ENCODE results near the gene IFI30.

IFI30 gene

DNA sequence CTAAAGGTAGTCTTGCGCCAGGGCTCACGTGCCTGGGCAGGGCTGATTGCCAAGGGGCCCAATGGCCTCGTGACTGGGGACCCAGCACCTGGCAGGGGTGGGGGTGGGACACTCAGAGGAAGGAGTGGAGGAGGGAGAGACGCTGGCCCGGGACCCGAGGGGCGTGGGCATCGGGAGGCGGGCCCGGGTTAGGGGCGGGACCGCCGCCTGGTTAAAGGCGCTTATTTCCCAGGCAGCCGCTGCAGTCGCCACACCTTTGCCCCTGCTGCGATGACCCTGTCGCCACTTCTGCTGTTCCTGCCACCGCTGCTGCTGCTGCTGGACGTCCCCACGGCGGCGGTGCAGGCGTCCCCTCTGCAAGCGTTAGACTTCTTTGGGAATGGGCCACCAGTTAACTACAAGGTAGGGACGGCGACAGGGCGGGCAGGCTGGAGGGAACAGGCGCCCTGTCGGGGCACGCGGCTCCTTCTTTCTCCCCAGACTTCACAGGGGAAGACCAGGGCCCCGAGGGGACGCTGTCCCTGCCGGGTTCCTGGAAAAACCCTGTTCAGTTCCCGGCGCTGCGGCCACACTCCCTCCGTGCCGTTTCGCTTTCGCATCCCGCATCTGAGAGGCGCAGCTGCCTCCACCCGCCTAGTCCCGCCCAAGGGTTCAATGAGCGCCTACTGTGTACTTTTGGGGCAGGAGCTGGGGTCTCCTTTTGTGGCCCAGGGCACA lies at the start of gene IFI30:
TSS of gene IFI30 (plus strand) at position 242 of the 717 bp plus-strand sequence. CDS start at position 271, 29 bp downstream.
- DNase-seq = peak in 14 of 56 donors; percentile 16 to 58 (median 32)

DNA sequence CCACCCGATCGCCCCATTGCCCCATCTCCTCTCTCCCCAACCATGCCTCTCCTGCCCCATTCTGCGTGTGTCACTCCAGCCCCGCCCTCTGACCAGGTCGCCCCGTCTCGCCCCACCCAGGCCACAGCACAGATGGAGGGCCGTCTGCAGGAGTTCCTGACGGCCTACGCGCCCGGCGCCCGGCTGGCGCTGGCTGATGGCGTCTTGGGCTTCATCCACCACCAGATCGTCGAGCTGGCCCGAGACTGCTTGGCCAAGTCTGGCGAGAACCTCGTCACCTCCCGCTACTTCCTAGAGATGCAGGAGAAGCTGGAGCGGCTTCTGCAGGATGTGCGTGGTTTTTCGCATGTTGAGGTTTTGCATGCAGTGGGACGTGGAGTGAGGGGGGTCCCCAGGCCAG lies 49.8 kb upstream of the IFI30 start:
- no peak for DNase-seq

DNA sequence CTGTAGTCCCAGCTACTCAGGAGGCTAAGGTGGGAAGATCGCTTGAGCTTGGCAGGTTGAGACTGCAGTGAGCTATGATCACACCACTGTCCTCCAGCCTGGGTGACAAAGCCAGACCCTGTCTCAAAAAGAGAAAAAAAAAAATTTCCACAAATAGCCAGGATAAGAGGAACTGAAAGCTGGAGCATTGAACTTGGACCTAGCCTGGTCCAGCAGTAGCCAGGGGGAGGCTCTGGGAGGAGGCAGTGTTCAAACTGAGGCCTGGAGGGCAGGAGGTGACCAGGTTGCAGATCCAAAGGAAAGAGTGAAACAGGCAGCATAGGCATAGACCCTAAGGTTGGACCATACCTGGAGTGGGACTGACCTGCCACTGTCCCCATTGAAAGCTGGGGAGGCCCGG lies 47.5 kb upstream of the IFI30 start:
- no peak for DNase-seq

DNA sequence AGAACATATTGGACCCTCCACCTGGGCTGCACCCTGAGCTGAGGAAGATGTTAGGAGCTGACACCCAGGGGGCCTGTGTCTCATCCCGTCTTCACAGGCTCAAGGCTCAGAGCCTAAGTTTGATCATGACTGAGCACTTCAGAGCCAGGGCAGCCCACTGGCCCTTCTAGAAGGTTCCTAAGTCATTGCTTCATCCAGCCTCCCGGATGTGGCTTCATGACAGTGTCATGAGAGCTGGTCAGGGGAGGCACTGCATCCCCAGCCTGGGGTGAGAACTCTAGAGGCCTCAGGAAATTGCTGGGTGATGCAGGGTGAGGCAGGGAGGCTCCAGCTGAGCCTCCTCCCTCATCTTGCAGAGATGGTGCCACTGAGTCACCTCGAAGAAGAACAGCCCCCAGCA lies 45.6 kb upstream of the IFI30 start:
- no peak for DNase-seq

DNA sequence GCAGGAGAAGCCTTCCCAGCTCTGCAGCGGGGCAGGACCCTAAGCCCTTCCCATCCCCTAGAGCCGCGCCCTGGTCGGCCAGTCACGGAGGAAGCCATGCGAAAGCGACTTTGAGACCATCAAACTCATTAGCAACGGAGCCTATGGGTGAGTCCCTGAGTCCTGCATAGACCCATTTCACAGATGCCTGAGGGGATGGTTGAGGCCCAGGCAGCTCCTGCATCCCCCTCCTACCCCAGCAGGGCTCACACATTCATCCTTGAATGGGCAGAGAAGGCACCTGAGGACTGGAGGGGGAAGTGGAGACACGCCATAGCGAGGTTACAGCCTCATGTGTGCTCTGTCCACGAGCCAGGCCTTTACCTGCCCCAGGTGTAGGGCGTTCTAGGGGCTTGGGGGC lies 44.8 kb upstream of the IFI30 start:
- no peak for DNase-seq

DNA sequence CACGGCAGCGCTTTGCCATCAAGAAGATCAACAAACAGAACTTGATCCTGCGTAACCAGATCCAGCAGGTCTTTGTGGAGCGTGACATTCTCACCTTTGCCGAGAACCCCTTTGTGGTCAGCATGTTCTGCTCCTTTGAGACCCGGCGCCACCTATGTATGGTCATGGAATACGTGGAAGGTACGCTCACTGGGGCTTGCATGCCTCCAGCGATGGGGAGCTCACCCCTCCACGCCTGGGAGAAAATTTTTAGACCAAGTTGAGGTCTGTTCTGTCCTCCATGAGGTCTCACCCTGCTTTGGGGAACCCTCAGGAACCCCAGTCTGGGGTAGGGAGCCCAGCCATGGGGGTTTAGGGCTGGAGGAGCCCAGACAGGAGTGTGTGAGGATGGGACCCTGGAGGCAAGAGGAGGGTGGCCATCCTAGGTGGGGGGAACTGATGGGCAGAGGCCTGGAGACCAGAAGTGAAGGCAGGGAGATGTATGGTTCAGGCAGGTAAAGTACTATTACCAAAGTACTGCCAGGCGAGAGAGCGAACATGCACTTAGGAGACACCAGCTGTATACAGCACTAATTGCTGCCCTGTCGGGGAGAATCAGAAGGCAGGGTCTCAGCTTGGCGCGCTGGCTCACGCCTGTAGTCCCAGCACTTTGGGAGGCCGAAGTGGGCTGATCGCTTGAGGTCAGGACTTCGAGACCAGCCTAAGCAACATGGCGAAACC lies 42.9 kb upstream of the IFI30 start:
- DNase-seq = no peak

DNA sequence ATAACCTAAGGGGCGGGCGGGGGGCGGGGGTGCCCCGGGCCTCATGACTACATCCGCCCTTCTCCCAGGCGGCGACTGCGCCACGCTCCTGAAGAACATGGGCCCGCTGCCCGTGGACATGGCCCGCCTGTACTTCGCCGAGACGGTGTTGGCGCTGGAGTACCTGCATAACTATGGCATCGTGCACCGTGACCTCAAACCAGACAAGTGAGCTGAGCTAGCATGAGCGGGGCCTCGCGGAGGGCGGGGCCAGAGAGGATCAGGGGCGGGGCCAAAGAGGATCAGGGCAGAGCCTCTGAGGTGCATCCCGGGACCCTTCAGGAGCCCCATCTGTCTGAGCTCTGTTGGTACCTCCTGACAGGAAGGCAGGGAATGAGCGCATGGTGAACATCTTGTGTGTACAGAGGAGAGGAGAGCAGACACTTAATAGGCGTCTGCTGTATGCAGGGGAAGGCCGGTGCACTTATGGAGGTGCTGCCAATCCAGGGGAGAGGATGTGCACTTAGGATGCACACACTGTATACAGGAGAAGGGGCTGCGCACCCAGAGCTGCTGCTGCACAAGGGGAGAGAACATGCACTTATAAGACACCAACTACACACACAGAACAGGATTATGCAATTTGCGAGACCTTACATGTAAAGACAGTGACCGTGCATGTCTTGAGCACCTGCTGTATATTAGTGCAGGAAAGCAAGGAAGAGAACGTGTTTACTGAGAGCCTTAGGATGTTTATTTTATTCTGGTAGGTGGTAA lies 41.6 kb upstream of the IFI30 start:
- no peak for DNase-seq

DNA sequence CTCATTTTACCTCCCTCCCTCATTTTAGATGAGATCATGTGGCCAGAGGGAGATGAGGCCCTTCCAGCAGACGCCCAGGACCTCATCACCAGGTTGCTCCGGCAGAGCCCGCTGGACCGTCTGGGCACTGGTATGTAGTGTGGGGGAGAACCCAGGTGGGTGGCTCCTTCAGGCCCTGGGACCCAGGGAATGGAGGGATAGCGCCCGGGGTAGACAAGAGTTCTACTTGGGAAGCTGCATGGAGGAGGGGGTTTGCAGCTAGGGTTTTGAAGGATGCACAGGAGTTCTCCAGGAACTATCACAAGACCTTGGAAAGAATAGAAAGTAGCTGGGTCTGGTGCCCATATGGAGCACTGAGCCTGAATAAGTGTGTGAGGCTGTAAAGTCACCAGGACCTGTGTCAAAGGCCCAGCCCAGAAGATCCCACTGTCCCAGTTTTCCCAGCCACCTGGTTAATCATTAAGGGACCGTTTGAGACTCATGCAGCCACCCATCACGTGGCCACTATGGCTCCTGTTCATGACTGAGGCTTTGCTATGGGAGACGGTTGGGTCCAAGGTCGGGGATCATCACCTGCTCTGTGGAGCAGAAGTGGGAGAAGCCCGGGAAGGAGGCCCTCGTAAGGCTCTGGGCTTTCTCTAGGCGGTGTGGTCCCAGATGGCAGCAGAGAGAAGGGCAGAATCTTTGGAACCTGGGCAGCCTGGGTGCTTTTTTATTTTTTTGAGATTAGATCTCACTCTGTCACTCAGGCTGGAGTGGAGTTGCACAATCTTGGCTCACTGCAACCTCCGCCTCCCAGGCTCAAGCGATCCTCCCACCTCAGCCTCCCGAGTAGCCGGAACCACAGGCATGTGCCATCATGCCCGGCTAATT lies 37.7 kb upstream of the IFI30 start:
- no peak for DNase-seq

DNA sequence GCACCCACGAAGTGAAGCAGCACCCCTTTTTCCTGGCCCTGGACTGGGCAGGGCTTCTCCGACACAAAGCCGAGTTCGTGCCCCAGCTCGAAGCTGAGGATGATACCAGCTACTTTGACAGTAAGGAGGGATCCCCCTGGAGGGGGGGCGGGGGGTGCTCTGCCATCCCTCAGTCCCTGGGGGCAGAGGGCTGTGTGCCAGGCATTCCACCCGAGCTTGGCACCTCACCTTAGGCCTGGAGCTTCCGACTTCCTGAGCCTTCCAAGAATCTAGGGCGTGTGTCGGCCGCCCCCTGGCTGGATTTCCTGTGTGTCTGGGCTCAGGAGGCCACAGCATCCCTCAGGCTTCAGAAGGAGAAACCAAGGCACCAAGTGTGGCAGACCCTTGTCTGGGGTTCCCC lies 36.4 kb upstream of the IFI30 start:
- DNase-seq = no peak

DNA sequence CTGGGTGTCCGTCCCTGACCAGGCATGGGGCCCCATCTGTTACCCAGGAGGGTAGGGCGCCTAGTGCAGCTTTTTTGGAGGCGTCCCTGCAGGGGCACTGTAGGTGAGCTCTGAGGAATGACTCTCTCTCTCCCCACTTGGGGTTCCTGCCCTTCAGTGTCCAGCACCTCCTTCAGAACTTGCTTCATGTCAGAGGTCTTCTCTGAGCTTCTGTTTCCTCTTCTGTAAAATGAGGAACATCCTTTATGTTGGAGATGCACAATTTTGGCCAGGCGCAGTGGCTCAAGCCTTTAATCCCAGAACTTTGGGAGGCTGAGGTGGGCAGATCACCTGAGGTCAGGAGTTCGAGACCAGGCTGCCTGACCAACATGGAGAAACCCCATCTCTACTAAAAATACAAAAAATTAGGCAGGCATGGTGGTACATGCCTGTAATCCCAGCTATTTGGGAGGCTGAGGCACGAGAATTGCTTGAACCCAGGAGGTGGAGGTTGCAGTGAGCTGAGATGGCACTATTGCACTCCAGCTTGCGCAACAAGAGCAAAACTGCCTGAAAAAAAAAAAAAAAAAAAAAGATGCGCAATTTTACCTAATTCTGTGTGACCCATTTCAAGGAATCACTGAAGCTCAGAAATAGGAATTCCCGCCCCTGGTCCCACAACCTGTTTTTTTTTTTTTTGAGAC lies 35.8 kb upstream of the IFI30 start:
- DNase-seq = no peak

DNA sequence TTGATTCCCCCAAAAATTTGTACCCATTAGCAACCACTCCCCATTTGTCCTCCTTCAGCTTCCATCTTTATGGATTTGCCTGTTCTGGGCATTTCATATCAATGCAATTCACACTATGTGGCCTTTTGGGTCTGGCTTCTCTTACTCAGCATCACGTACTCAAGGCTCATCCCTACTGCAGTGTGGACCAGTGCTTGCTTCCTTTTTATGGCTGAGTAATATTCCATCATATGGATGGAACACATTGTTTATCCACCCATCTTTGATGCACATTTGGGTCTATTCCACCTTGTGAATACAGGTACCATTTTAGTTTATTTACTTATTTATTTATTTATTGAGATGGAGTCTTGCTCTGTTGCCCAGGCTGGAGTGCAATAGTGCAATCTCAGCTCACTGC lies 33.1 kb upstream of the IFI30 start:
- no peak for DNase-seq

DNA sequence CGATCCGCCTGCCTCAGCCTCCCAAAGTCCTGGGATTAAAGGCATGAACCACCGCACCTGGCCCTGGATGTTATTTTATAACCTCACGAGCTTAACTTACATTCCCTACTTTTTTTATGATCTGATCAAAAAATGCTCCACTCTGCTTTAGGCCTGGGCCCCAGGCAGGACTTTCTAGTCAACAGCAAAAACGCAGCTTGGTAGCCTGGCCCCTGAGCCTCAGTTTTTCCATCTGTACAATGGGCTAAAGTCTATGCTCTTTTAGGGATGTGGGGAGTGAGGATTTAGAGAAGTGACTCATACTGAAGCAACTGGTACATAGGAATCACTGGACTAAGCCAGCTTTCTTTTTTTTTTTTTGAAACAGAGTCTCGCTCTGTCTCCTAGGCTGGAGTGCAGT lies 32.6 kb upstream of the IFI30 start:
- DNase-seq = no peak

DNA sequence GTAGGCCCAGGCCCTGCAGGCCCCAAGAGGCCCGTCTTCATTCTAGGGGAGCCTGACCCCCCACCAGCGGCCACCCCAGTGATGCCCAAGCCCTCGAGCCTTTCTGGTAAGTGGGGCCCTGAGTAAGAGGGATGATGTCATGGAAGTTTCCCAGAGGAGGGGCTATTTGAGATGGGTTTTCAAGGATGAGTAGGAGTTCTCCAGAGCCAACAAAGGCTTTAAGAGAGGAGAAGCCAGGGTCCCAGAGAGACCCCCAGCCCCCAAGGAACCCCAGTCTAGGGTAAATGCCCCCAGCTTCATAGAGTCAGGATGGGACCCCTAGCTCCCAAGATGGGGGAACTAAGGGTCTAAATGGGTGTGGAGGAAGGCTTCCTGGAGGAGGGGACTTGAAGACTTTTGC lies 29.7 kb upstream of the IFI30 start:
- DNase-seq = no peak

DNA sequence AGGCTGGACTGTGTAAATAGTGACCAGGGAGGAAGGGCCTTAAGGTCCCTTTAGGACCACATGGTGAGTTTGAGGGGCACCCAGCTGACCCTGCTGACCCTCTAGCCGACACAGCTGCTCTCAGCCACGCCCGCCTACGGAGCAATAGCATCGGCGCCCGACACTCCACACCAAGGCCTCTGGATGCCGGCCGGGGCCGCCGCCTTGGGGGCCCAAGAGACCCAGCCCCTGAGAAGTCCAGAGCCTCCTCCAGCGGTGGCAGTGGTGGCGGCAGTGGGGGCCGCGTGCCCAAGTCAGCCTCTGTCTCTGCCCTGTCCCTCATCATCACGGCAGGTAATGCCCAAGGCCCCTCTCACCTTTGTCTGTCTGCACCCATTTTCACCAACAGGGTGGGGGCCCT lies 29.3 kb upstream of the IFI30 start:
- DNase-seq = no peak

DNA sequence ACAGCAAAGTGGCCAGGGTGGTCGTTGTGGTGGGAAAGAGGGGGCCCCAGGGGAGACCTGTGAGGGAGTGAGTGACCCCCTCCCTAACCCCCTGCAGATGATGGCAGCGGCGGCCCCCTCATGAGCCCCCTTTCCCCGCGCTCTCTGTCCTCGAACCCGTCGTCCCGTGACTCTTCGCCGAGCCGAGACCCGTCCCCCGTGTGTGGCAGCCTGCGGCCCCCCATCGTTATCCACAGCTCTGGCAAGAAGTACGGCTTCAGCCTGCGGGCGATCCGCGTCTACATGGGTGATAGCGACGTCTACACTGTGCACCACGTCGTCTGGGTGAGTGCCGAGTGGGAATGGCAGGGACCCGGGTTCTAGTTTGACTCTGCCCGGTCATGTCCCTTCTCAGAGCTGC lies 28.7 kb upstream of the IFI30 start:
- DNase-seq = no peak

DNA sequence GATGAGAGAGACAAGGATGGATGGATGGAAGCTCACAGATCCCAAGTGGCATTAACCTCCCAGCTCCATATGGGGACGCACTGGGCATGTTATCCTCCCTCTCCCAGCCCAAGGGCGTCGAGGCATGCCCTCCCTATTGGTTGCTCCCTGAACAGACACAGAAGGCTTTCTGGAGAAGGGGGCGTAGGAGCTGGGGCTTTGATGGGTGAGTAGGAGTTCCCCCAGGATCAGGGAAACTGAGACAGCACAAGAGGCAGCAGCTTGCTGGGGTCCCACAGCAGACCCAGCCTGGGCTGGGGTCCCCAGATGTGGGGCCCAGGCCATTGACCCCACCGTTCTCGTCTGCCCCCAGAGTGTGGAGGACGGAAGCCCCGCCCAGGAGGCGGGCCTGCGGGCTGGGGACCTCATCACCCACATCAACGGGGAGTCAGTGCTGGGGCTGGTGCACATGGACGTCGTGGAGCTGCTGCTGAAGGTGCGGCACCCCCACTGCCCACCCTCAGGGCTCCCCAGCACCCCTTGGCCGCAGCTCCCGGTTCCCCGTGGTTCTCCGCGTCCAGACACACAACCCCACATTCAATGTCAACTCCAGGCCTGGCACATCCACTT lies 28.1 kb upstream of the IFI30 start:
- no peak for DNase-seq

DNA sequence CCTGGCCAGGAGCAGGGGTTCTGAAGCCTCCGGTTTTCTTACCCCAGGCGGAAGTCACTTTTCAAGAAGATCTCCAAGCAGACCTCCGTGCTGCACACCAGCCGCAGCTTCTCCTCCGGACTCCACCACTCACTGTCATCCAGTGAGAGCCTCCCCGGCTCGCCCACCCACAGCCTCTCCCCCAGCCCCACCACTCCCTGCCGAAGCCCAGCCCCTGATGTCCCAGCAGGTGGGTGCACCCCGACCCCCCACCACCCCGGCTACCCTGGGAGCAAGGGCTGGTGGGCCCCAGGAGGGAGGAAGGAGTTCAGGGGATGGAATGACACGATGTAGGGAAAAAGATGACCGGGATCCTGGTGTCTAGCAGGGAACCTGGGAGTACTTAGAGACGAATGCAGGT lies 26.2 kb upstream of the IFI30 start:
- no peak for DNase-seq

DNA sequence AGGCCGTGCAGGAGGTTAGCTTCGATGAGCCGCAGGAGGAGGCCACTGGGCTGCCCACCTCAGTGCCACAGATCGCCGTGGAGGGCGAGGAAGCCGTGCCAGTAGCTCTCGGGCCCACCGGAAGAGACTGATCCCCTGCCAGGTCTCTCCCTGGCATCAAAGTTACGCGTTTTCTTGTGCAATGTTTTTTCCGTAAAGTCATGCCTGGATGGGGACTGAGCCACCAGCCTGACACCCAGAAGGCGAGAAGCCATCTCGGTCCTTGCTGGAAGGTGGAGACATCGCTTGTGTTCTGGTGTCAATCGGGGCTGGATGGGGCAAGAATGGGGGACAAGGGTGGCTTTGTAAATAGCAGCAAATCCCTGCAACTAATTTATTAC lies 24.0 kb upstream of the IFI30 start:
- no peak for DNase-seq

DNA sequence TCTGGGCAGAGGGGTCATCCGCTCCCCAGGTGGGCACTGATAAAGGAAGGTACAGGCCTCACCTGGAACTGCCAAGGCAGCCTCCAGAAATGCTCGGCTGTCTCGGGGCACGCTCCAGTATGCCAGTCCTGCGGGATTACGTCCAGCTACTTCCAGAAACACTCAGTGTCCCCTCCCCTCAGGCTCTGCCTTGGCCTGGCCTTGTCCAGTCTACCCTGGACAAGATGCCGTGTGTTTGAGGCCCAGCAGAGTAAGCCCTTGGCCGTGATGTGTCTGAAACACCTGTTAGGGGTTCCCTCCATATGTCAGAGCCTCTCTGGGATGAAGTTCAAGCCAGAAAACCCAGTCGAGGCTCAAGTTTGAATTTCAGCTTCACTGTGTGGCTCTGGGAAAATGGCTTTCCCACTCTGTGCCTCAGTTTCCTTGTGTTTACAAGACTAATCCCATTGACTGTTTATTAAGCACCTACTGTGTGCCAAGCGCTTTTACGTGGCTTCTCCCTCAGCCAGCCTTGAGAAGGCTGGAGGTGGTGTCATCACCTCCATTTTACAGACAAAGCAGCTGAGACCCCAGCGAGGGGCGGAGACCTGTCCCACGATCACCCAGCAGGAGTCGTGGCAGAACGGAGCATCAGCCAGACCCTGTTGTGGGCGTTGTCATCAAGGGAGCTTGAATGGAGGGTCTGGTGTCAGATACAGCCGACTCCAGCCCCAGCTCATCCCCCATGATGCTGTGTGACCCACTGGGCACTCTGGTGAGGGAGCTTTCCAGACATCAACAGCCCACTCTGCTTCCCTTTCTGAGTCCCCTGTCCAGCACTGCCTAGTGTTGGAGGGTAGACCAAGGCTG lies 22.6 kb upstream of the IFI30 start:
- DNase-seq = no peak

DNA sequence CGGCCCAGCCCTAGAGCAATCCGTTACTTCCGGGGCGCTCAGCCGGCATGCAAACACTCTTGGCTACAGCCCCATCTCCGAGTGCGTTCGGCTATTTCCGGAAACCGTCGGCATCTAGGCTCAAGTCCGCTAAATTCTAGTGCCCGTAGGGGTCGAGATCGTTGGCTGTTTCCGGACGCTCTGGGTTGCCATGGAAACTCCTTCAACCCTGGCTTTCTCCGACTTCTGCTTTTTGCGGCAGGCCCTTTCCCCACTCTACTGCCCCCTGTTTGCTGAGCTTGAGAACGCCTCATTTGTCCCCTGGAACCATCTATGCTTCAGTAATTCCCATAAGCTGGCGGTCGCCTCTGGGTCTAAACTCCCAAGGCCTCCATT lies 21.2 kb upstream of the IFI30 start:
- peak in 55 of 56 donors; percentile 69 to 97 (median 91) for DNase-seq
